Glutamatergic neuron (in vitro differentiated cells): ENCODE data around the gene NFILZ. TPM values are rescaled to one million over a fixed set of nuclear protein-coding genes. Genes with fewer than 3 reads are reported as not detected.

Experiments used
- DNase-seq: peaks from one replicate; pipeline ENCODE4 v3.0.0; 2022
- H3K27ac Mint-ChIP-seq: one replicate; pipeline ENCODE4 v1.8.0; 2020; ENCODE audit warnings: mild to moderate bottlenecking, mixed read lengths, inconsistent platforms; ENCODE audit not compliant: unreplicated experiment
- H3K27me3 Mint-ChIP-seq: one replicate; pipeline ENCODE4 v1.8.0; 2020; ENCODE audit warnings: mild to moderate bottlenecking, moderate library complexity, mixed read lengths, inconsistent platforms; ENCODE audit not compliant: unreplicated experiment
- H3K36me3 Mint-ChIP-seq: one replicate; pipeline ENCODE4 v1.8.0; 2020; ENCODE audit warnings: mild to moderate bottlenecking, mixed read lengths, inconsistent platforms; ENCODE audit not compliant: unreplicated experiment
- H3K4me1 Mint-ChIP-seq: one replicate; pipeline ENCODE4 v1.8.0; 2020; ENCODE audit warnings: mild to moderate bottlenecking, low read depth, mixed read lengths, inconsistent platforms; ENCODE audit not compliant: unreplicated experiment
- H3K4me3 Mint-ChIP-seq: one replicate; pipeline ENCODE4 v1.8.0; 2020; ENCODE audit warnings: mild to moderate bottlenecking, mixed read lengths, inconsistent platforms; ENCODE audit not compliant: unreplicated experiment
- H3K9me3 Mint-ChIP-seq: one replicate; pipeline ENCODE4 v1.8.0; 2020; ENCODE audit warnings: mild to moderate bottlenecking, moderate library complexity, mixed read lengths, inconsistent platforms; ENCODE audit not compliant: unreplicated experiment
- total RNA-seq: library from RNA; stranded (reverse); fragmentation: NEBNext Ultra II Directional; extraction: Animal tissue kit (Norgen Biotek cat#: 25700); gene quantifications from one replicate; pipeline ENCODE4 v1.2.1, GENCODE V29; 2021; ENCODE audit not compliant: unreplicated experiment
- TF ChIP-seq, protein P1 (sequence below): fragments of 200-600 bp; sonication (generic); IDR thresholded peaks from one replicate; pipeline ENCODE4 v1.5.0; 2021; ENCODE audit not compliant: partially characterized antibody, unreplicated experiment

The NFILZ gene
- total RNA-seq, 1 donor from 2014 or later = not detected

DNA sequence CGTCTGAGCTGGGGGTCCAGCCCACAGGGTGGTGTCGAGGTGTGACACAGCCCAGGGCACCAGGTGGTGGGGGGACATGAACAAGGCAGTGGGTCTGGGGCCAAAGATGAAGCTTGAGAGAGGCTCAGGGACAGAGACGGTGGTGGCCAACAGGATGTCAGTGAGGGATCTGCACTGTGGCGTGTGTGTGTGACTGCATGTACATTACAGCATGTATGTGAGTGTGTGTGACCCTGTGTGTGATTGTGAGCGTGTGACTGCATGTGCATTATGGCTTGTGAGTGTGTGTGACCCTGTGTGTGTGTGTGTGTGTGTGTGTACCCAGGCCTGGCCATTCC is 21.5 kb upstream of the NFILZ start:
- Mint-ChIP-seq H3K27ac (peak overlapping the region; percentile 86), H3K27me3 (peaks cover 13% of the 10 kb centered on the region), H3K4me3 (peak overlapping the region; percentile 93), H3K36me3 (peaks cover 6% of the 10 kb centered on the region), H3K9me3 (peaks cover 22% of the 10 kb centered on the region), H3K4me1 (peaks cover 9% of the 10 kb centered on the region)
- DNase-seq = no peak
- TF ChIP-seq, protein P1, sequence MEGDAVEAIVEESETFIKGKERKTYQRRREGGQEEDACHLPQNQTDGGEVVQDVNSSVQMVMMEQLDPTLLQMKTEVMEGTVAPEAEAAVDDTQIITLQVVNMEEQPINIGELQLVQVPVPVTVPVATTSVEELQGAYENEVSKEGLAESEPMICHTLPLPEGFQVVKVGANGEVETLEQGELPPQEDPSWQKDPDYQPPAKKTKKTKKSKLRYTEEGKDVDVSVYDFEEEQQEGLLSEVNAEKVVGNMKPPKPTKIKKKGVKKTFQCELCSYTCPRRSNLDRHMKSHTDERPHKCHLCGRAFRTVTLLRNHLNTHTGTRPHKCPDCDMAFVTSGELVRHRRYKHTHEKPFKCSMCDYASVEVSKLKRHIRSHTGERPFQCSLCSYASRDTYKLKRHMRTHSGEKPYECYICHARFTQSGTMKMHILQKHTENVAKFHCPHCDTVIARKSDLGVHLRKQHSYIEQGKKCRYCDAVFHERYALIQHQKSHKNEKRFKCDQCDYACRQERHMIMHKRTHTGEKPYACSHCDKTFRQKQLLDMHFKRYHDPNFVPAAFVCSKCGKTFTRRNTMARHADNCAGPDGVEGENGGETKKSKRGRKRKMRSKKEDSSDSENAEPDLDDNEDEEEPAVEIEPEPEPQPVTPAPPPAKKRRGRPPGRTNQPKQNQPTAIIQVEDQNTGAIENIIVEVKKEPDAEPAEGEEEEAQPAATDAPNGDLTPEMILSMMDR = no peak

- Mint-ChIP-seq H3K9me3 (peaks cover 22% of the 10 kb centered on the region), H3K4me3 (peak overlapping the region; percentile 98), H3K36me3 (peaks cover 6% of the 10 kb centered on the region), H3K27ac (peak overlapping the region; percentile 98), H3K4me1 (peaks cover 9% of the 10 kb centered on the region), H3K27me3 (peaks cover 13% of the 10 kb centered on the region)
- TF ChIP-seq, protein P1 = no peak
- peak; percentile 81 for DNase-seq
Observed at GRCh38 chr19:8609279-8610040, 21.0 kb upstream of the NFILZ start.

DNA sequence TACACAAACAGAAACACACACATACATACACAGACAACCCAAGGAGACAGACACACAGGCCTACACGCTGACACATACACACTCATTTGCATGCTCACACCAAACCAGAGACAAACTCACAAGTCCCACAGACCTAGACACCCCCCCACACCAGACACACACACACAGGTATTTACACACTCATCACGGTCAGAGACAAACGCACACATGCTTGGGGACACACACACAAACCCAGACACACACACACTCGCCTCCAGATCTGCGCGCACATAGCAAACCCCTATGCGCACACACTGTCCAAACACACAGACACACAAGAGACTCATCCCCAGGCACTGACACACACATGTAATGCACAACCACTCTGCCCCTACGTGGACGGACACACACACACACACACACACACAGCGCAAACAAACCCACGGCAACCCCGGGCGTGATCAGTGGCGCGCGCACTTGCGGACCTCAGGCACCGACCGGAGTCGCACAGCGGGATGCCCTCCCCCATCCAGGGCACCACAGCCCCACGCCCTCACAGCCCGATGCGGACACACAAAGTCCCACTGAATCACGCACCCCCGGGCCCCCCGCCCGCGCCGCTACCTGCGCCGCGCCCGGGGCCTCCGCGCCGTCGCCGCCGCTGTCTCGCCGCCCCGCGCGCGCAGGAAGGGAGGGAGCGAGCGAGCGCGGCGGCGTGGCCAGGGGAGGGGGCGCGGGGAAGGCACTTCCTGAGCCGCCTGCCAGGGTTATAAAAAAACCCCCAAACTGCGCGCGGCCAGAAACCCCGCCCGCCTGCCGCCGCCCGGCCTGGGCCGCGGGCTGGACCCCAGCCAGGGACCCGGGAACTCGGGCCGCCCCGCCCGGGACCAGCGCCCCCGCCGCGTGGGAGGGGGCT is 20.1 kb upstream of the NFILZ start, which contains the start of gene ADAMTS10:
Gene ADAMTS10, minus strand, starts transcription at position 675 of the 895 bp plus-strand sequence. CDS start 5,005 bp downstream, outside the sequence.
- Mint-ChIP-seq H3K4me3 (peak within 1 kb of the TSS; percentile 98), H3K4me1 (peaks cover 9% of the 10 kb centered on the region), H3K9me3 (peaks cover 23% of the 10 kb centered on the region), H3K27ac (peak within 1 kb of the TSS; percentile 98), H3K36me3 (peaks cover 6% of the 10 kb centered on the region), H3K27me3 (peaks cover 14% of the 10 kb centered on the region)
- TF ChIP-seq, protein P1 = no peak
- peak; percentile 61 for DNase-seq

DNA sequence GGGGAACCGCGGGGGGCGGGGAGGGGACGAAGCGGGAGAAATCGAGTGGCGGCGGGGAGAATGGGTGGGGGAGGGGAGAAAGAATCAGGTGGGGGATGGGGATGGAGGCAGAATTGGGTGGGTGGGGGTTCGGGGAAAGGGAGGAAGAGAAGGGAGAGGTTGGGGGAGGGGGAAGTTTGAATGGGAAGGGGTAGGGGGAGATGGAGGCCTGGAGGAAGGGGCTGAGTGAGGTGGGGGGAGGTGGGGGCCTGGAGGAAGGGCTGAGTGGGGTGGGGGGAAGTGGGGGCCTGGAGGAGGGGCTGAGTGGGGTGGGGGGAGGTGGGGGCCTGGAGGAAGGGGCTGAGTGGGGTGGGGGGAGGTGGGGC is 19.5 kb upstream of the NFILZ start:
- Mint-ChIP-seq H3K4me3 (no peak overlapping the region), H3K9me3 (peaks cover 24% of the 10 kb centered on the region), H3K4me1 (peaks cover 9% of the 10 kb centered on the region), H3K27ac (no peak overlapping the region), H3K36me3 (peaks cover 6% of the 10 kb centered on the region), H3K27me3 (peaks cover 15% of the 10 kb centered on the region)
- DNase-seq = no peak
- TF ChIP-seq, protein P1 = no peak
